ENCODE data around the gene CDT1.
A peak's percentile ranks its signal among the peaks of the same experiment; 100 is the strongest.

The CDT1 gene

DNA sequence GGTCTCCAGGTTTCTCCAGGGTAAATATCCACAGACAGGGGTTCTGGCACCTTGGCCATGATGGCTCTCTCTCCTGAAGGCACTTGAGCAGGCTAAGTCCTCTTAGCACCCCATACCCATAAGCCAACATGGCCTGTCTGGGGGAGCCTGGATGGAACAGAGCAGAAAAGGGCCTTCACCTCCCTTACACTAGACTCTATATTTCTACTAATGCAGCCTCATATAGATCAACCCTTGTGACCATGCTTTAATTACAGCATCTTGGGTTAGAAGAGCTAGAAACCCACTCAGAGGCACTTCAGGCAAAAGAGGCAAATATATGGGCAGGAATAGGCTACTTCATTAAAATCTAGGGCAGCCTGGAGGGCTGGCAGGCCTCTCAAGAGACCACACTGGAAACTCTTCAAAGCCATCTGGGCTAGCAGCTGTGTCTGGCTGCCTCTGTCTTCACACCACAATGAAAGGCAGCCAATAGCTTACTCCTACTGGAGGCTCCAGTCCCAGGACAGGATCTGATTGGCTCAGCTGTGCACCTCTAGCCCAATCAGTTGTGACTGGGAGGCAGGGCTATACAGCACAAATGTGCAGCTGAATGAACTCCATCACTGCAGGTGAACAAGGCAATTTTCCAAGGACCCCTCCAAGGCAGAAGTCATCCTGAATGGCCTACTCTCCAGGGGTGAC is 4.7 kb upstream of the CDT1 start:
- H3K4me1 Mint-ChIP-seq, result peaks cover 15 to 24% of the 10 kb centered on the region in 2 donors
- no peak overlapping the region for H3K4me3 Mint-ChIP-seq
- DNase-seq (no peak), ATAC-seq (replicated peaks) (no peak)
- peaks cover 0 to 2% of the 10 kb centered on the region in 2 donors for H3K36me3 Mint-ChIP-seq
- H3K9me3 Mint-ChIP-seq, result no peaks in the 10 kb centered on the region
- H3K27ac Mint-ChIP-seq, result no peak overlapping the region
- no peaks in the 10 kb centered on the region for H3K27me3 Mint-ChIP-seq

DNA sequence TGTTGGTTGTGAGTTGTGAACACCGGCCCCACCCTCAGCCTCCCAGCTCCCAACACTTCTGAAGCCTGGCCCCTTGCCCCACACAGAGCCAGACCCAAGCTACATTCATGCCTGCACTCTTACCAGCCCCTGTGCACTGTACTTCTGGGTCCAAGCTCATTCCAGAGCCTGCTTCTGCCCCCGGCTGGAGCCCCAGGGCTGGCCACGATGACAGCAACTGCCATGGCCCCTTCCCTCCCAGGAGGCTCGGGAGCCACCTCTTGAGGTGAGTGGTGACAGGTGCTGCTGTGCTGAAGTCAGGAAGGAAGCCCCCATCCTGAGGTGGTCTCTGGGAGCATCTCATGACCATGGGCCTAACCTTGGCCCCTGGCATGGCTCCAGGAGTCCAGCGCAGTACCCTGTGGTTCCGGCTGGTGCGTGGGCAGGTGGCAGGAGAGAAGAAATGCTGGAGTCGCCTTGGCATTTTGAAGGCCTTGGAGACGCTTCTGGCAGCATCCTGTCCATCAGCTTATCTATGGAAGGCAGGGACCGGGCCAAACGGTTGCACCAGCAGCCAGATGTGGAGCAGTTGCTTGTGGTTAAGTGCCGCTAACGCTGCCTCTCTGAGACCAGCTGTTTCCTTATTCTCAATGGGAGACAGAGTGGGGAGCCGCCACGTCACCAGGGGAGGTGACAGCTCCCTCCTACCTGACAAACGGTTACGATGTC is 3.9 kb upstream of the CDT1 start:
- no peaks in the 10 kb centered on the region for H3K9me3 Mint-ChIP-seq
- no peaks in the 10 kb centered on the region for H3K27me3 Mint-ChIP-seq
- H3K4me1 Mint-ChIP-seq, result peaks cover 17 to 28% of the 10 kb centered on the region in 2 donors
- ATAC-seq (replicated peaks) (no peak), DNase-seq (no peak)
- no peak overlapping the region for H3K4me3 Mint-ChIP-seq
- H3K36me3 Mint-ChIP-seq, result peaks cover 7 to 9% of the 10 kb centered on the region in 2 donors
- H3K27ac Mint-ChIP-seq, result no peak overlapping the region

DNA sequence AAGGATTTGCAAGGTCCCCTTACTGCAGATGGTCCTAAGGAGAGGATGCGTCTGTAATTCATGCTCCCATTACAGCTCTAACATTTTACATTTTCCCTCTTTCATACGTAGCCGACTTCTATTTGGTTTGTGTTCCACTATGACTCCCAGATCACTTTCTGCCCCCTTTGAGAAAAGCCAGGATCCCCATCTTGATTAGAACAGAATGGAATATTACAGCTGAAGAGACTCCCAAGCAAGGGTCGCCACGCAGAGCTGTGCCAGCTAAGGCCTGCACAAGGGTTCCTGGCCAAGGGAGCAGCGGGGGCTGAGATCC is 3.4 kb upstream of the CDT1 start:
- no peak for DNase-seq
- Mint-ChIP-seq H3K4me1 (peaks cover 17 to 24% of the 10 kb centered on the region in 2 donors), H3K27ac (no peak overlapping the region), H3K27me3 (no peaks in the 10 kb centered on the region), H3K4me3 (no peak overlapping the region), H3K36me3 (peaks cover 10 to 11% of the 10 kb centered on the region in 2 donors), H3K9me3 (no peaks in the 10 kb centered on the region)
- ATAC-seq (replicated peaks), result no peak

DNA sequence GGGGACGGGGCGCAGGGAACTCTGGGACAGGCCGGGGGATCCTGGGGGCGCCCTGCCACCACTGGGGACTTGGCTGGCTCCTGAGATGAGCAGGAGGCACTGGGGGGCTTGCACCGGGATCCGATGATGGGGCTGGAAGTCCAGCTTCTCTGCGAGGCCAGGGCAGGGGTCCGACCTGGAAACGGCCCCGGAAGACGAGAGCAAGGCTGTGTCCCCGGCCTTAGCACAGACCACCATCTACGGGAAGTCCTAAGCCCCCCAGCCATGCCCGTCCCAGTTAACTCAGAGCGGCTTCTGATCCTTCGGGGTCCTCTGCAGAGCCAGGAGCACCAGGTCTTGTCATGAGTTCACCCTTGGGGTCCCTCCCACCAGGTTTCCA is 573 bp downstream of the CDT1 start:
- Mint-ChIP-seq H3K27me3 (no peaks in the 10 kb centered on the region), H3K27ac (peak overlapping the region; percentile 81), H3K4me1 (peaks cover 18 to 40% of the 10 kb centered on the region in 2 donors), H3K36me3 (peaks cover 27 to 29% of the 10 kb centered on the region in 2 donors), H3K4me3 (peak overlapping the region; percentile 83 to 86), H3K9me3 (no peaks in the 10 kb centered on the region)
- ATAC-seq (replicated peaks), result peak in 1 of 2 donors; percentile 1
- no peak for DNase-seq

DNA sequence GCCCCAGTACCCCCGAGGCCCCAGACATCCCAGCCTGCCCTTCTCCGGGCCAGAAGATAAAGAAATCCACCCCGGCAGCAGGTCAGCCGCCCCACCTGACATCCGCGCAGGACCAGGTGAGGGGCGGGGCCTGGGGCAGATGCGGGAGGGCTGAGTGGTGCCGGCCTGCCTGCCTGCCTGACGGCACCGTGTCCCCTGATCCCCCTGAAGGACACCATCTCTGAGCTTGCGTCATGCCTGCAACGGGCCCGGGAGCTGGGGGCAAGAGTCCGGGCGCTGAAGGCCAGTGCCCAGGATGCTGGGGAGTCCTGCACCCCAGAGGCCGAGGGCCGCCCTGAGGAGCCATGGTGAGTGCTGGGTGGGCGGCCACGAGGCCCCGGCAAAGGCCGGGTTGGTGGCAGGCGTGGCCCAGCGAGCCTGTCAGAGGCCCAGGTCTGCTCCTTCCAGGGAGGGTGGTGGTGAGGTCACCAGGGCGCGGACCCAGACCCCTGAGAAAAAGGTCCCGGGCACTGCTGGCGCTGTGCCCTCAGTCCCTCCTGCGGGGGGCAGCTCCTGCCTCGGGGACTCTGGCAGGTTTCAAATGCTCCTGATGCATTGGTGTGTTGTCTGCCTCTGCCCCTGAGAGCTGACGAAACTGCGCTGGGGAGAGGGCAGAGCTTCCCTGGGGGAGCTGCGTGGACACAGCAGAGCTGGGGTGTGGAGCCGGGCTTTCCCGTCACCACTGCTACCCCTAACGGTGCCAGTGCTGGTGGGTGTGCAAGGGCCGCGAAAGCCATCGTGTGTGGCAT is 1.2 kb downstream of the CDT1 start:
- H3K9me3 Mint-ChIP-seq, result no peaks in the 10 kb centered on the region
- DNase-seq (no peak), ATAC-seq (replicated peaks) (peak in 1 of 2 donors; percentile 16)
- peaks cover 32% of the 10 kb centered on the region in 2 donors for H3K36me3 Mint-ChIP-seq
- peak overlapping the region; percentile 81 for H3K27ac Mint-ChIP-seq
- no peaks in the 10 kb centered on the region for H3K27me3 Mint-ChIP-seq
- H3K4me1 Mint-ChIP-seq, result peaks cover 21 to 46% of the 10 kb centered on the region in 2 donors
- peak overlapping the region; percentile 83 to 86 for H3K4me3 Mint-ChIP-seq

DNA sequence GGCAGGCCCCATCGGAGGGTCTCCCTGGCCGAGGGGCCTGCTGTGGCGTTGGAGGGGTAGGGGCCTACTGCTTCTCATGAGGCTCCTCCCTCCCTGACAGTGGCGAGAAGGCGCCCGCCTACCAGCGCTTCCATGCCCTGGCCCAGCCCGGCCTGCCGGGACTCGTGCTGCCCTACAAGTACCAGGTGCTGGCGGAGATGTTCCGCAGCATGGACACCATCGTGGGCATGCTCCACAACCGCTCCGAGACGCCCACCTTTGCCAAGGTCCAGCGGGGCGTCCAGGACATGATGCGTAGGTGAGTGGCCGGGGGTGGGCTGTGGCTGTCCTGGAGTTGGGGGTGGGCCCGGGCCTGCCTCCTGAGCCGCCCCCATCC is 1.7 kb downstream of the CDT1 start:
- no peaks in the 10 kb centered on the region for H3K27me3 Mint-ChIP-seq
- no peak for DNase-seq
- H3K9me3 Mint-ChIP-seq, result no peaks in the 10 kb centered on the region
- ATAC-seq (replicated peaks), result no peak
- peaks cover 21 to 52% of the 10 kb centered on the region in 2 donors for H3K4me1 Mint-ChIP-seq
- peaks cover 36 to 37% of the 10 kb centered on the region in 2 donors for H3K36me3 Mint-ChIP-seq
- no peak overlapping the region for H3K27ac Mint-ChIP-seq
- H3K4me3 Mint-ChIP-seq, result peak overlapping the region in 1 of 2 donors; percentile 63

DNA sequence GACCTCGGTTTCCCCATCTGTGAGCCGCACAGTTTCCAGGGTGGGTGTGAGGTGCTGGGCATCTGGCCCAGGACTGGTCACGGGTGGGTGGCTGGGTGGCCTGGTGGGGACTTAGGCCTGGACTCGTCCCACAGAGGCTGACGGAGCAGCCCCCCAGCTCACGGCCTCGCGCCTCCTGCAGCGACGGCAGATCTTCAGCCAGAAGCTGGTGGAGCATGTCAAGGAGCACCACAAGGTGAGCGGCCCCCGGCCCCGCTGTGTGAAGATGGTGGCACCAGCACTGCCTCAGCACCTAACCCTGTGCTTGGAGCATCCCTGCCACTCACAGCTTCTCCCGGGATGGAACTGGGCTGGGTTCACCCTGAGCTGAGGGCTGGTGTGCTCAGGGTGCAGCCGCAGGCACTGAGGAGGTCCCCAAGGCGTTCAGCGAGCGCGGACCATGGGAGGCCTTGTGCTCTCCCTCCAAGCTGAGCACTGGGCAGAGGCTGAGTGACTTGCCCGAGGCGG is 2.4 kb downstream of the CDT1 start:
- Mint-ChIP-seq H3K27ac (no peak overlapping the region), H3K36me3 (peaks cover 38 to 43% of the 10 kb centered on the region in 2 donors), H3K4me3 (no peak overlapping the region), H3K4me1 (peaks cover 17 to 55% of the 10 kb centered on the region in 2 donors), H3K27me3 (no peaks in the 10 kb centered on the region), H3K9me3 (no peaks in the 10 kb centered on the region)
- ATAC-seq (replicated peaks) (no peak), DNase-seq (no peak)

DNA sequence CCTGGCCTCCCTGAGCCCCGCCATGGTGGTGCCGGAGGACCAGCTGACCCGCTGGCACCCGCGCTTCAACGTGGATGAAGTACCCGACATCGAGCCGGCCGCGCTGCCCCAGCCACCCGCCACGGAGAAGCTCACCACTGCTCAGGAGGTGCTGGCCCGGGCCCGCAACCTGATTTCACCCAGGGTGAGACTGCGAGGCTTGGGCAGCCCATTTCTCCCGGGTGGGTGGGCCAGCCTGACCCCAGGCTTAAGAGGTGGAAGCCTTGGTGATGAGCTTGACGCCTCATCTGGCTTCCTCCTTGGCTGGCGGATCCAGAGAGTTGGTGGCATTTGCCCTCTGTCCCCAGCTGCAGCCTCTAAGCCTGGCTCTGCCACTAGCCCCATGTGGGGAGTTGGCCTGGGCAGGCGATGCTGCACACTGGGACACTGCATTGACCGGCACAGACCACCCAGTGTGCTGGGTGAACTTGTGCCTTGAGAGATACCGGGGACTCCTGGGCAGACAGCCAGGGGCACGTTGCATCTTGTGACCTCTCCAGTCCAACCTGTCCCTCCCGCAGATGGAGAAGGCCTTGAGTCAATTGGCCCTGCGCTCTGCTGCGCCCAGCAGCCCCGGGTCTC is 3.0 kb downstream of the CDT1 start:
- Mint-ChIP-seq H3K9me3 (no peaks in the 10 kb centered on the region), H3K27ac (peak overlapping the region; percentile 65), H3K4me1 (peaks cover 17 to 51% of the 10 kb centered on the region in 2 donors), H3K4me3 (peak overlapping the region; percentile 2 to 11), H3K36me3 (peaks cover 38 to 48% of the 10 kb centered on the region in 2 donors), H3K27me3 (no peaks in the 10 kb centered on the region)
- ATAC-seq (replicated peaks) (no peak), DNase-seq (no peak)

DNA sequence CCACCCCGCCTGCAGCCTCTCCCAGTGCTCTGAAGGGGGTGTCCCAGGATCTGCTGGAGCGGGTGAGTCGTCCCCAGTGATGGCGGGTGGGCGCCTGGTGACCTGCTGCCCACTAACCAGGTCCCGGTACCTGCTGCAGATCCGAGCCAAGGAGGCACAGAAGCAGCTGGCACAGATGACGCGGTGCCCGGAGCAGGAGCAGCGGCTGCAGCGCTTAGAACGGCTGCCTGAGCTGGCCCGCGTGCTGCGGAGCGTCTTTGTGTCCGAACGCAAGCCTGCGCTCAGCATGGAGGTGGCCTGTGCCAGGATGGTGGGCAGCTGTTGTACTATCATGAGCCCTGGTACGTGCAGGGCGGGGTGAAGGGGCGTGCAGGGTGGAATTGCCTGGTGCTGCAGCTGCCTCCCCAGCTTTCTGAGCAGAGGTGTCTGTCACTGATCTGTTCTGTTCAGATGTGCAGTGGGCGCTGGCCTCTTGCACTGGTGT is 3.6 kb downstream of the CDT1 start:
- peaks cover 18 to 56% of the 10 kb centered on the region in 2 donors for H3K4me1 Mint-ChIP-seq
- peaks cover 38 to 48% of the 10 kb centered on the region in 2 donors for H3K36me3 Mint-ChIP-seq
- no peak for ATAC-seq (replicated peaks)
- no peak for DNase-seq
- H3K9me3 Mint-ChIP-seq, result no peaks in the 10 kb centered on the region
- H3K27me3 Mint-ChIP-seq, result no peaks in the 10 kb centered on the region
- peak overlapping the region; percentile 65 for H3K27ac Mint-ChIP-seq
- H3K4me3 Mint-ChIP-seq, result peak overlapping the region; percentile 2 to 11

DNA sequence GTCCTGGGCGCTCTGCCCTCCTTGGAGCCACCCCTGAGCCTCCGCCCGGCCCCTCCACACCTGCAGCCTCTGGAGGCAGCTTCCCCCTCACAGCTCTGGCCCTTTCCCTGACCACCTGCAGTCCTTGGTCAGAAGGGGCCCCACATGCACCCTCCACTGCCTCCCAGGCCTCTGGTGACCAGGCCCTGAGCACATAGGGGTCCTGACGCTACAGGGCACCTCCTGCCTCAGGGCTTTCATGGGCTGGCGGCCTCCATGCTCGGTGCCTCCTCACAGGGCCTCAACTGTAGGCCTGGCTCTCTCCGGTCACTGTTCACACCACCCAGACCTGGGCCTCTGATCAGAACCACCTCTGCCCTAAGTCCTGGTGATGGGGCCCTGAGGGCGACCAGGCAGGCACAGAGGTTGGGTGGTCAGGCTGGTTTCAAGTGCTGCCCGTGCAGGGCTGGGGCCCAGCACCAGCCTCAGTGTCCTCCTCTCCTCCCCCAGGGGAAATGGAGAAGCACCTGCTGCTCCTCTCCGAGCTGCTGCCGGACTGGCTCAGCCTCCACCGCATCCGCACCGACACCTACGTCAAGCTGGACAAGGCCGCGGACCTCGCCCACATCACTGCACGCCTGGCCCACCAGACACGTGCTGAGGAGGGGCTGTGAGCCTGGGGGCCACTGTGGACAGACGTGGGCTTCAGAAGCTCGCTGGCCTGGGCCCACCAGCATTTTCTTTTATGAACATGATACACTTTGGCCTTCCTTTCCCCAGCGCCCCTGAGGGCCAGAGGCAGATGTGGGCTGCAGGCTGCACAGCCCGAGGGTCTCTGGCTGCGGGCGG is 4.3 kb downstream of the CDT1 start:
- H3K9me3 Mint-ChIP-seq, result no peaks in the 10 kb centered on the region
- H3K27me3 Mint-ChIP-seq, result no peaks in the 10 kb centered on the region
- DNase-seq (no peak), ATAC-seq (replicated peaks) (no peak)
- H3K36me3 Mint-ChIP-seq, result peaks cover 38 to 48% of the 10 kb centered on the region in 2 donors
- H3K27ac Mint-ChIP-seq, result peak overlapping the region; percentile 77
- peak overlapping the region in 1 of 2 donors; percentile 41 for H3K4me3 Mint-ChIP-seq
- H3K4me1 Mint-ChIP-seq, result peaks cover 18 to 57% of the 10 kb centered on the region in 2 donors

DNA sequence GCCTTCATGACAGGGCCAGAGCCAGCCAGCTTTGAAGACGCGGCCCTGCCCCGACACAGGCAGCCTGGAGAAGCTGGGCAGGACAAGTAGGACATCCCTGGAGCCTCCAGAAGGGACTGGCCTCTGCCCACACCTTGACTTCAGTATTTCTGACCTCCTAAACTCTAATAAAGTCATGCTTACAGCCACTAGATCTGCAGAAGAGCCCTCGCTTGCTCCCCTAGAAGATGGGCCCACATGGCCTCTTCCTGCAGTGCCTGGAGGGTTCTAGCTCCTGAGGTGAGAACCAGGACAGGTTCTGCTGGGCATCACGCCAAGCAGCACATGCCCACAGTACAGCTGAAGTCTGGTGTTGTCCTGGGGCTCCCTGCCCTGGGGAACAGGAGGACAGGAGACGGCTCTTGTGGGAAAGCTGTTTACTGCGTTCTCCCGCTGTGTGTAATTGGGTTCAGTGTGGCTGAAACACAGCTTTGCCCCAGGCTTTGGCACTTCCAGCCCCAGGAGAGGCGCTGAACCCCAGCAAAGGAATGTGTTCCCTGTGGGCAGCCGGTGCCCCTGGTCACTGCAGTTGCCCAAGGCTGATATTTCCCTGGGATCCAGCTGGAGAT is 5.6 kb downstream of the CDT1 start:
- no peaks in the 10 kb centered on the region for H3K9me3 Mint-ChIP-seq
- DNase-seq (no peak), ATAC-seq (replicated peaks) (no peak)
- H3K36me3 Mint-ChIP-seq, result peaks cover 37 to 46% of the 10 kb centered on the region in 2 donors
- H3K4me3 Mint-ChIP-seq, result peak overlapping the region; percentile 94 to 95
- peaks cover 17 to 54% of the 10 kb centered on the region in 2 donors for H3K4me1 Mint-ChIP-seq
- H3K27ac Mint-ChIP-seq, result peak overlapping the region; percentile 67
- H3K27me3 Mint-ChIP-seq, result no peaks in the 10 kb centered on the region

DNA sequence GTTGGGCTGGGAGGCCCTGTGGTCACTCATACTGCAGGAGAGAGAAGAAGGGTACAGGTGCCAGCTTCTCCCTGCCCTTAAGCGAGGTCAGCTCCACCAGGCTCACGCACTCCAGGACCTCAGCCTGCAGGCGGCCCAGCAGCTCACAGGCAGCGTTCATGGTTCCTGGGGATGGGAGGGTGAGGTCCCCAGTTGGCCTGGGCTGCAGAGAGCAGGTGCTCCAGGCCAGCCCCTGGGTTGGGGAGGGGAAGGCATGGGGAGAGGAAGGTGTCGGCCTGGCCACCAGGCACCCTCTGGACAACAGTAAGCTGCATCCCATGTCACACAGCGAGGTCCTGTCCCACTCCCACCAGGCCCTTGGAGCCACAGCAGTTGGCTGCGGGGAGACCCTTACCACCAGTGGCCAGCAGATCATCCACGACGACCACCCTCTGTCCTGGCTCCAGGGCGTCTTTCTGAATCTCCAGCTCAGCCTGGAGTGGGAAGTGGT is 6.1 kb downstream of the CDT1 start:
- H3K36me3 Mint-ChIP-seq, result peaks cover 31 to 41% of the 10 kb centered on the region in 2 donors

More for the DNA sequence above, 6.1 kb downstream of the CDT1 start:
- Mint-ChIP-seq H3K27ac (peak overlapping the region; percentile 99), H3K4me1 (peaks cover 13 to 49% of the 10 kb centered on the region in 2 donors), H3K9me3 (no peaks in the 10 kb centered on the region), H3K27me3 (no peaks in the 10 kb centered on the region), H3K4me3 (peak overlapping the region; percentile 94 to 95)
- DNase-seq (no peak), ATAC-seq (replicated peaks) (no peak)
